Caco-2 (cell line): ENCODE data around the gene KCNN3. TPM values are rescaled to one million over a fixed set of nuclear protein-coding genes. Genes with fewer than 3 reads are reported as not detected.

Experiments used
- BruUV-seq: library from RNA; stranded (reverse); fragments of 400-500 nt; replicated peaks from 2 replicates; lab custom pipeline; 2021; lab: Mats Ljungman, UMichigan
- CTCF ChIA-PET: fragments of 300-600 bp; sonication (Branson Sonifier 250); formaldehyde crosslinking; loops from one replicate; lab custom pipeline; 2022; ENCODE audit warnings: antibody characterized with exemption; lab: Charles Lee
- POLR2A ChIA-PET: fragments of 300-600 bp; sonication (Branson Sonifier 250); formaldehyde crosslinking; loops from one replicate; lab custom pipeline; 2022; ENCODE audit warnings: antibody characterized with exemption; lab: Charles Lee
- DNase-seq, 2 experiments: peaks; one replicate each; pipeline versions ENCODE4 v3.0.0 to v3.0.0-alpha.2; 2020 to 2022
- H3K27me3 ChIP-seq: replicated peaks from 2 replicates; pipeline ENCODE4 v1.6.0; 2011; ENCODE audit warnings: low read length; ENCODE audit not compliant: control insufficient read depth, insufficient read depth
- H3K36me3 ChIP-seq: 2 replicates; pipeline ENCODE4 v1.5.1; 2011; ENCODE audit warnings: low read length; ENCODE audit not compliant: control insufficient read depth, insufficient read depth
- H3K4me1 ChIP-seq: fragments of 250-450 bp; sonication (Bioruptor Pico); 2 replicates; pipeline ENCODE4 v1.5.1; 2020; ENCODE audit warnings: mild to moderate bottlenecking
- H3K4me3 ChIP-seq: 2 replicates; pipeline ENCODE4 v1.5.1; 2011; ENCODE audit warnings: low read depth, mild to moderate bottlenecking, control low read depth, low read length
- H3K9me3 ChIP-seq: fragments of 250-450 bp; sonication (Bioruptor Pico); 2 replicates; pipeline ENCODE4 v1.5.1; 2020; ENCODE audit warnings: mild to moderate bottlenecking, moderate library complexity
- H3K27ac Mint-ChIP-seq: one replicate; pipeline ENCODE4 v1.8.0; 2022; ENCODE audit warnings: mixed read lengths; ENCODE audit not compliant: unreplicated experiment
- H3K27me3 Mint-ChIP-seq: one replicate; pipeline ENCODE4 v1.8.0; 2022; ENCODE audit warnings: mixed read lengths; ENCODE audit not compliant: insufficient read depth, unreplicated experiment
- H3K36me3 Mint-ChIP-seq: one replicate; pipeline ENCODE4 v1.8.0; 2022; ENCODE audit warnings: mild to moderate bottlenecking, mixed read lengths; ENCODE audit not compliant: insufficient read depth, unreplicated experiment
- H3K4me1 Mint-ChIP-seq: one replicate; pipeline ENCODE4 v1.8.0; 2022; ENCODE audit warnings: low read depth, mixed read lengths; ENCODE audit not compliant: unreplicated experiment
- H3K4me3 Mint-ChIP-seq: one replicate; pipeline ENCODE4 v1.8.0; 2022; ENCODE audit warnings: mild to moderate bottlenecking, moderate library complexity, mixed read lengths; ENCODE audit not compliant: unreplicated experiment
- H3K9me3 Mint-ChIP-seq: one replicate; pipeline ENCODE4 v1.8.0; 2022; ENCODE audit warnings: mixed read lengths; ENCODE audit not compliant: unreplicated experiment
- CTCF ChIP-seq, 2 experiments: fragments of 200-600 bp in 1 of 2; IDR thresholded peaks; 1 replicate in 1 of 2; 2 replicates in 1 of 2; pipeline versions ENCODE4 v1.5.1 to v1.8.0; 2011 to 2022; ENCODE audit warnings: antibody characterized with exemption in 1 of 2, control low read depth in 1 of 2, inconsistent platforms in 1 of 2, low read depth in 1 of 2, low read length in 1 of 2, mild to moderate bottlenecking in 1 of 2, moderate library complexity in 1 of 2; ENCODE audit not compliant: insufficient read depth in 1 of 2, severe bottlenecking in 1 of 2, unreplicated experiment in 1 of 2
- intact Hi-C: fragments of 100-400 bp; cut with micrococcal nuclease; formaldehyde crosslinking; loops from one replicate; pipeline ENCODE4 v1.10.0; 2022; ENCODE audit not compliant: unreplicated experiment
- total RNA-seq: library from RNA; stranded (reverse); gene quantifications from 2 replicates; pipeline ENCODE4 v1.2.3, GENCODE V29; 2022

The KCNN3 gene
- total RNA-seq, 1 experiment from 2014 or later = 0.05 TPM

DNA sequence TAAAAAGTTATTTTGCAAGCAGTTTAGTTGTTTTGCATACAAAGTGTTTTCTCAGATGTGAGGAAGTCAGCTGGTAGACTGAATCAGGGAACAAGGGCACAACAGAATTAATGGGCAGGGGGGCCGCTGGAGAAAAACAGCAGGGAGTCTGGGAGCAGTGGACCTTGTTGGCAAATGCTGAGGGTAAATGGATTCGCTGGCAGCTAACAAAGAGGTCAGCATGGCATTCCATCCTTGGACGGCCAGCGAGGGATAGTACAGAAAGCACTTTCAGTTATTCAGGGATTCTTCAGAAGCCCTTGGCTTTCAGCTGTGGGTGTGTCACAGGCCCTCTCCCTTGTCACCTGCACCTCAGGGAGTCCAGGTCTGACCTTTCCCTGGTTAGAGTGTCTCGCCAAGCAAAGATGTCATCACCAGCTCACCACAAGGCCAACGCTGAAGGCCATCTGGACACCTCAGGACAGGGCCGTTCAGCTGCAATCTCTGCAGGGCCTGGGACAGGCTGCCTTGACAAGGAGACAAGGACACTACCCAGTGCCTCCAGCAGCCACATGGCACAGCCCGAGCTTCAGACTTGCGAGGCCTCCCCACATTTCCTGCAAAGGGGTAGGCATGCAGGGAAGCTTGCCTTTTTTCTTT, 90.4 kb downstream of the KCNN3 start:
- H3K4me3 ChIP-seq = no peak overlapping the region
- BruUV-seq = no TSS peak
- H3K9me3 ChIP-seq = no peaks in the 10 kb centered on the region
- no peaks in the 10 kb centered on the region for H3K9me3 Mint-ChIP-seq
- peaks cover 4% of the 10 kb centered on the region; the same call in 1 of the 2 replicates for H3K4me1 ChIP-seq
- H3K36me3 Mint-ChIP-seq = no peaks in the 10 kb centered on the region
- no peaks in the 10 kb centered on the region for H3K27me3 Mint-ChIP-seq
- no peaks in the 10 kb centered on the region for H3K36me3 ChIP-seq
- ChIA-PET CTCF (no interaction called here), POLR2A (no interaction called here)
- DNase-seq = no peak
- no peaks in the 10 kb centered on the region for H3K4me1 Mint-ChIP-seq
- intact Hi-C loops = no loop called here
- H3K4me3 Mint-ChIP-seq = no peak overlapping the region
- no peak overlapping the region for H3K27ac Mint-ChIP-seq
- H3K27me3 ChIP-seq = no peaks in the 10 kb centered on the region
- no peak for TF ChIP-seq CTCF (IDR thresholded peaks at IDR 0.05; ENCODE audit: insufficient read depth in 1 of 2, low read depth in 1 of 2, low read length in 1 of 2, severe bottlenecking in 1 of 2, unreplicated experiment in 1 of 2)

- H3K36me3 Mint-ChIP-seq = no peaks in the 10 kb centered on the region
- no peaks in the 10 kb centered on the region for H3K9me3 Mint-ChIP-seq
- no peaks in the 10 kb centered on the region for H3K27me3 Mint-ChIP-seq
- no peak for TF ChIP-seq CTCF (IDR thresholded peaks at IDR 0.05; ENCODE audit: insufficient read depth in 1 of 2, low read depth in 1 of 2, low read length in 1 of 2, severe bottlenecking in 1 of 2, unreplicated experiment in 1 of 2)
- no peak for DNase-seq
- no peaks in the 10 kb centered on the region for H3K36me3 ChIP-seq
- no peak overlapping the region for H3K4me3 Mint-ChIP-seq
- intact Hi-C loops = no loop called here
- H3K27ac Mint-ChIP-seq = no peak overlapping the region
- no peaks in the 10 kb centered on the region for H3K9me3 ChIP-seq
- H3K4me3 ChIP-seq = no peak overlapping the region
- POLR2A ChIA-PET = no interaction called here
- BruUV-seq = no TSS peak
- H3K4me1 Mint-ChIP-seq = no peaks in the 10 kb centered on the region
- no peaks in the 10 kb centered on the region for H3K4me1 ChIP-seq
- H3K27me3 ChIP-seq = no peaks in the 10 kb centered on the region
- CTCF ChIA-PET = no interaction called here
Measured at GRCh38 chr1:154778944-154779343, 91.1 kb downstream of the KCNN3 start.

DNA sequence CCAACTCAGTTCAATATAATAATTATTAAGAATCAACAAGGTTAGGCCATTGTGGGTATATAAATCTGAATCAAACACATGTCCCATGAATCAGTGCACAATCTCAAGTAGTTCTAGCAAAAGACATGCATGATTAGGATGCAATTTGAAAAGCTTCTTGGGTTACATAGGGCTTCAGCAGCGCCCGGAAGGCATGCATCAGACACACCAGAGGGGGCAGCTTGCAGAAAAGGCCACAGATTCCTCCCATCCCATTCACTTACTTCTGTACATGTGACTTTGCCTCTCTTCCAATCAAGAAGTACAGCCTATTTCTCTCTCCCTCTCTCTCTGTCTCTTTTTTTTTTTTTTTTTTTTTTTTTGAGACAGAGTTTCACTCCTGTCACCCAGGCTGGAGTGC, 91.8 kb downstream of the KCNN3 start:
- no peaks in the 10 kb centered on the region for H3K36me3 Mint-ChIP-seq
- H3K4me3 Mint-ChIP-seq = no peak overlapping the region
- intact Hi-C loops = no loop called here
- no TSS peak for BruUV-seq
- Histone ChIP-seq H3K9me3 (no peaks in the 10 kb centered on the region), H3K36me3 (no peaks in the 10 kb centered on the region), H3K4me1 (no peaks in the 10 kb centered on the region), H3K4me3 (no peak overlapping the region), H3K27me3 (no peaks in the 10 kb centered on the region)
- H3K9me3 Mint-ChIP-seq = no peaks in the 10 kb centered on the region
- H3K27ac Mint-ChIP-seq = no peak overlapping the region
- no peaks in the 10 kb centered on the region for H3K27me3 Mint-ChIP-seq
- POLR2A ChIA-PET = no interaction called here
- no peak for TF ChIP-seq CTCF (IDR thresholded peaks at IDR 0.05; ENCODE audit: insufficient read depth in 1 of 2, low read depth in 1 of 2, low read length in 1 of 2, severe bottlenecking in 1 of 2, unreplicated experiment in 1 of 2)
- no peak for DNase-seq
- CTCF ChIA-PET = interaction anchor here (0.7 kb wide), 1 partner anchor 100 kb away, joined by 5 read pairs; no protein-coding TSS in a partner anchor
- no peaks in the 10 kb centered on the region for H3K4me1 Mint-ChIP-seq
